NCI-H345 treated with DMSO at 0.1 percent for 48 hours (cell line): ENCODE results near the gene ZDHHC4.

ENCODE experiments used
- DNase-seq: peaks from one replicate; lab custom pipeline; 2025; ENCODE audit not compliant: unreplicated experiment; lab: John Stamatoyannopoulos, UW

The ZDHHC4 gene

DNA sequence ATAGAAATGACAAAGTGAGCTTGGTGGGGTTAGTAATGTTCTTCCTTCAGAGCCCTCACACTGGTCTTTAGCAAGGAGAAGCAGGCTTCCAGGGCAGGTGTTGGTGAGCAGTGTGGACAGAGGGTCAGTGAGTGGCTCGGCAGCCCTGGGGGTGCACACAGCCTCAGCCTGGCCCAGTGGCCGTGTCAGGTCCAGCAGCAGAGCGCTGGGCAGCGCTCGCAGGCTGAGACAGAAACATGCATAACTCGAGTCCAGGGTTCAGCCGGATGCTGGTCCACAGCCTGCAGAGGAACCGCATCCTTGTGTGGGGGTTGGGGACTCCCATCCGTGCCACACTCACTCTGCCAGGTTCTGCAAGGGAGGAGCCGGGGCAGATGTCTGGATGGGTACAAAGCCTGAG lies 27.2 kb downstream of the ZDHHC4 start:
- DNase-seq: no peak

- no peak for DNase-seq
Measured at GRCh38 chr7:6606866-6607583, 29.8 kb downstream of the ZDHHC4 start.

DNA sequence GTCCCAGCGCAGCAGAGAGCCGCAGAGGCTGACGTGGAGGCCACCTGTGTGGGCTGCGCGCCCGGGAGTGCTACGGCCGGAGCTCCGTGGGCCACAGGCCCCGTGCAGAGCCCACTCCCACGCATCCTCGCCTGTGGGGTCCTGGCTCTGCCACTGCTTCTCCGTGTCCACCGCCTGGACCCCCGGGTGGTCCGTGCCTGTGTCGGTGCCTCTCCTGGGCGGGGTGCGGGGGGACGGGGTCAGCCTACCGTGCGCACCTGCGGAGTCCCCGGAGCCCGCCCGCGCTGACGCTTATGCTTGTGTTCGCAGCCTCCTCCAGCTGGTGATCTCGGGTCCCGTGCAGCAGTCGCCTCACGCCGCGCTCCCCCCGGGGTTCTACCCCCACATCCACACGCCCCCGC lies 30.4 kb downstream of the ZDHHC4 start:
- DNase-seq: no peak

GRCh38 chr7:6608081-6608480 lies 30.8 kb downstream of the ZDHHC4 start:
- DNase-seq: no peak

- no peak for DNase-seq
Measured at GRCh38 chr7:6608794-6609193, 31.5 kb downstream of the ZDHHC4 start.

GRCh38 chr7:6612819-6613218 lies 35.6 kb downstream of the ZDHHC4 start:
- no peak for DNase-seq

- no peak for DNase-seq
Measured at GRCh38 chr7:6613706-6614105, 36.5 kb downstream of the ZDHHC4 start.

- DNase-seq: no peak
Measured at GRCh38 chr7:6614953-6615722, 37.9 kb downstream of the ZDHHC4 start, which contains the start of gene ZNF853. Gene ZNF853, plus strand, starts transcription at chr7:6615610. Its CDS starts 565 bp downstream, at chr7:6616175.

- DNase-seq: peak; percentile 23
Measured at GRCh38 chr7:6615723-6616555, 38.7 kb downstream of the ZDHHC4 start.

- no peak for DNase-seq
Measured at GRCh38 chr7:6616854-6617643, 39.8 kb downstream of the ZDHHC4 start.

DNA sequence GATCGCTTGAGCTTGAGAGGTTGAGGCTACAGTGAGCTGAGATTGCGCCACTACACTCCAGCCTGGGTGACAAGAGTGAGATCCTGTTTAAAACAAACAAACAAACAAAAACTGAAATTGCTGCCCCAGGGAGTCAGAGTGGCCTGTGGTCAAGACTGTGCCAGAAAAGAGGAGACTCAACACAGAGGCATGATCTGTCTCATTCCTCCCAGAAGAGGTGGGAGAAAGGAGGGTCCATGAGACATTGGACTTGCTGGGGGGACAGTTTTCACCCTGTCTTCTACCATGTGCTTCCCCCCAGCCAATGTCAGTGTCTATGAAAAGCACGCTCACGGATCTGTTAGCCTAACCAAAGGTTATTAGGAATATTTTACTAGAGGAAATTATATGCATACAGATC lies 41.4 kb downstream of the ZDHHC4 start:
- DNase-seq: no peak

GRCh38 chr7:6619961-6620360 lies 42.7 kb downstream of the ZDHHC4 start:
- DNase-seq: no peak

- no peak for DNase-seq
Measured at GRCh38 chr7:6621195-6622133, 44.2 kb downstream of the ZDHHC4 start.

GRCh38 chr7:6622134-6622710 lies 45.0 kb downstream of the ZDHHC4 start:
- DNase-seq: no peak

DNA sequence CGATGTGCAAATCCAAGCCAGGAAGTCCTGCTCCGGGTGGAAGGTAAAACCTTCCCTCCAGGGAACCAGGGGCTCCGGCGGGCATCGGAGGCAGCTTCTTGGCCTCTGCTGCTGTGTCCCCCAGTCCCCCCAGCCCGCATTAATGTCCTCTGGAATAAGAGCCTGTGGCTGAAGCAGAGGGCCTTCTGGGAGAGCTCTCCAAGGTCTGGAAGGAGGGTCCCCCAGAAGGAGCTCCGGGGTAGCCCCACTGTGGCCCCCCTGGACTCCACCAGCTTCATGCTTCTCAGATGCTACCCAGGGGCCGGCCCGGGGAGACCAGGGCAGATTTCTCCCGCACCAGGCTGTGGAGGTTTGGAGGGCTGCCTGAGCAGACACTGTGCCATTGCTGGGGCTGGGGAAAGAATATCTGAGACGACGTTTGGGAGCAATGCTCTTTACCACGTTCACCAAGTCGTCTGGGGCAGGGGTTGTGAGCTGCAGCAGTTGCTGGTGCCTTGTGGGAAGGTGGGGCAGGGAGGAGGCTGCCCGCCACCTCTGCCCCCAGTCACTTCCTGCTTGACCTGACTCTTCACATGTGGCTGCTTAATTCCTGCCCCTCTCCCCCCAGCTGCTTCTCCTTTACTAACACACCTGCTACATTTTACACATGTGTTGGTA lies 46.5 kb downstream of the ZDHHC4 start:
- no peak for DNase-seq

GRCh38 chr7:6624246-6624611 lies 47.0 kb downstream of the ZDHHC4 start:
- DNase-seq: no peak

DNA sequence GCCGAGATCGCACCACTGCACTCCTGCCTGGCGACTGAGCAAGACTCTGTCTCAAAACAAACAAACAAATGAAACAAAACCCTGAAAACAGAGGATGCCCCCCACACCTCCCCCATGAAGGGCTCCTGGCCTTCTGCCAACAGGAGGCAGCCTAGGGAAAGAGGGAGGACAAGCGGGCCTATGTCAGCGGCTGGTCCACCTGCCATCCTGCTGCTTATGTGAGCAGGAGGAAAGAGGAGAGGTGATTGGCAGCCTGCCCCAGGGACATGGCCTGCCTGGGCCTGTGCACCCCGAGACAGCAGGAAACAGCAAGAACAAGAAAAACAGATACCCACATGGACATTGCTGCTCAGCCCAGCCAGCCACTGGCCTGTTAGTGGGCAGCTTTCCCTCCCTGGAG lies 50.8 kb downstream of the ZDHHC4 start:
- peak; percentile 47 for DNase-seq

GRCh38 chr7:6630007-6630849 lies 53.0 kb downstream of the ZDHHC4 start:
- no peak for DNase-seq
